NCI-H2081 treated with DMSO at 0.1 percent for 48 hours (cell line): Measurements from ENCODE around the gene TESK2.

Source experiments
- DNase-seq: peaks from one replicate; lab custom pipeline; 2025; lab: John Stamatoyannopoulos, UW

TESK2 gene

DNA sequence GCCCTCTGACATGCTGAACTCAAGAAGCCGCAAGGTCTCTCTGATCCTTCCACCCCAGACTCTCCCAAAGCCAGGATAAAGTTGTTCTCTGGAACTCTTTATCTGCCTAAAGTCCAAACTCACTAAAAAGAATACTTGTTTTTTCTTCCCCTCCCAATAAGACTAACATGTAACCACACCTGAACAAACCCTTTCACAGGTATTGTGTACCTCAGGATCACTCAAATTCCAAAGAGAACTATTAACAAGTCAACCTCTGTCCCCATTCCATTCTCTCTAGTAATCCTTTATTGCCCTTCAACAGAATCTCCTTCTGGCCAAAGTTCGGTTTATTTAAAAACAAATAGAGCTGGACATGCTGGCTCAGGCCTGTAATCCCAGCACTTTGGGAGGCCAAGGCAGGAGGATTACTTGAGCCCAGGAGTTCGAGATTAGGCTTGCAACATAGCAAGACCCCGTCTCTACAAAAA is 155.1 kb downstream of the TESK2 start:
- DNase-seq = no peak

DNA sequence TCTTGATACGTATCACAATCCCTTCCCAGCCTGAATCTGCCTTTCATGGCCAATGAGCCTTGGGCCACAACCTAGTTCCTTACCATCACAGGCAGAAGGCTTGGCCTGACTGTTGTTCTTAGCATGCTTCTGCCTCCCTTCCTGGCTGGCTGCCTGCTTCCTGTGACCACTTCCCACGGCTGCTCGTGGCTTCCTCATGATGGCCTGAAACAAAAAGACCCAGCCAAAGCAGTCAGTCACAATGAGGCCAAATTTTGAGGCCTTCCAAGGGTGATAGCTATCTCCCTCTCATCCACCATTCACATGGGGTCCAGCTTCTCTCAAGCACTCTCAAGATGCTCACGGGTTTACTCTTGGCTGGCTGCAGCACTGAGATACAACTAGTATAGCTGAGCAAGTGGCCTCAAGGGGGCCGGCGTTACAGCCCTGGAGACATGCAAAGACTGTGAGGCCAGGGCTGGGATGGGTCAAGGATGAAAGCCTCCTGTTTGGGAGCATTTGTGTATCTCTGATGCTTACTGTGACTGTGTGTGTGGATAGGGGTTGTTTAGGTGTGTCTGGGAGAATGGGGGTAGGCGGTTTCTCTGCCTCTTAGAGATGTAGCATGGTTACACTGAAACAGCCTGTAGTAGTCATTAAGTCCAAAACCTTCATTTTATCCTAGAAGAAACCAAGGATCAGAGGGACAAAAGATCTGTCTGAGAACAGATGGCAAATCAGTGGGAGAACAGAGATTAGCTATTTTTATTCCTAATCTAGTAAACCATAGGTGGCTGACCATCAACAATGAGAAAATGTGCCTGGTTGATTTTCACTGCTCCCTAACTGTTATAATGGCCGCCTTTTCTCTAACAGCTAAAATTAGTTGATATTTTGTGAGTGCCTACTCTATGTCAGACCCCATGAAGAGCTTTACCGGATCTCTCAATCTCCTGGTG is 156.4 kb downstream of the TESK2 start:
- DNase-seq = no peak

DNA sequence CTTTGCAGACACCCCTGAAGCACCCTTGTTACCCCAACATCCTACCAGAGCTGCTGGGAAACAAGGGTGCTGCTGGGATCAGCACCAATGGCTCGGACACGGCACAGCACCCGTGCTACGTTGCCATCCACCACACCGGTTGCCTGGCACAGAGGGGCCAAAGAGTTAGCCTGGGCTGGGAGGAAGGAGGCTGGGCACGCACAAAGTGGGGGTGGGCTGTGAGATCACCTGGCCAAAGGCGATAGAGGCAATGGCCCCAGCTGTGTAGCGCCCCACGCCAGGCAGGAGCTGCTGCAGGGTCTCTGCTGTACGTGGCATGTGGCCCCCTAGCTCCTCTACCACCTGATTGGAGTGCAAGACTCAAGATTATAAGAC is 158.6 kb downstream of the TESK2 start:
- DNase-seq = no peak

DNA sequence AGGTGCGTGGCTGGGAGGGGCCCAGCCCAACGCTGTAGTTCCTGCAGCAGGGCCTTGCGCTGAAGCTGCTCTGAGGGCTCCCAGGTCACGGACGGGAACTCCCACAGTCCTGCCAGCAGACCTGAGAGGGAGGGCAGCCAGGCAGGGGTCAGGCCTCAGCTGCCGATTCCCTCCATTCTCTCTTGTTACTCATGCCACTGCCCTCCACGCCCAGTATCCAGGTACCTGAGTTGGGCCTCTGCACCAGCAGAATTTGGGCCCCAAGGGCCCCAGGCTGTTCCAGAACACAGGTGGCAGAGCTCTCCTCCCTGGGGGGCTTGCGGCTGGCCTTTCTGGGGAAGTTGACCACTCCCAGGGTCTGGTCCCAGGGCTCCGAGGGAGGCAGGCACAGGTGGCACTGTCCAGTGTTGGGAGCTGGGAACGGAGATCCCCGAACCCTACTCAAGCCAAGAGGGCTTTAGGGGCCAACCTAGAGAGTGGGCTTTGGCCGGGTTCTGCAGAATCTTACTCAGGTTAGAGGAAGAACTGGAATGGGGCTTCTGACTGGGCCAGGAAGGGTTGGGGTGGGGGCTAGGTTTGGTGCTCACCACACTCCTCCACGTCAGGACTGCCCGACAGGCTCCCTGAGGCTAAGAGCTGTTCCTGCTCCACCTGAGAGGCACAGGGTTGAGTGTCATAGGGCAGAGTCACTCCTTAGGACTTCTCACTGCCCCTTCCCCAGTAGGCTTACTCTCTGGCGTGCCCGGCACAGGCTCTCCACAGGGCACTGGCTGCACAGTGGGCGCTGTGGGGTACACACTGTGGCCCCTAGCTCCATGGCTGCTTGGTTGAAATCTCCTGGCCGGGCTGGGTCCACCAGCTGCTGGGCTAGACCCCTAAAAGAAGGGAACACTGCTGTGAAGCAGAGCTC is 159.3 kb downstream of the TESK2 start:
- DNase-seq = no peak

DNA sequence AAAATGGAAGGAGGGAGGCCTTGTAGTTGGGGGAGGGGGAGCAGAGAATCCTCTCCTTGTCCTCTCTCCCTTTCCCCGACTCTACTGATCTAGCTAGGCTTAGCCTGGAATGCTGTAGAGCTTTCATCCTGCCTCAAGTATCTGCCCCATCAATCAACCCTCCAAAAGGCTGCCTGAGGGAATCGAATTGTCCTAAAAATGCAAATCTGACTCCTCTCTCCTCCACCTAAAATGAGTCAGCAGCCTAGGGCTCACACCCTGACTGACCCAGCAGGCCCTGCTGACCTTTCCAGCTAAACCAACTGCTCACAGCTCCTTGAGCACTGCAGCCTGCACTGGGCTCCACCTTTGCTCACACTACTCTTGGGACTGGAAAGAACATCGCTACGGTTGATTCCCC is 161.5 kb downstream of the TESK2 start:
- DNase-seq = no peak

DNA sequence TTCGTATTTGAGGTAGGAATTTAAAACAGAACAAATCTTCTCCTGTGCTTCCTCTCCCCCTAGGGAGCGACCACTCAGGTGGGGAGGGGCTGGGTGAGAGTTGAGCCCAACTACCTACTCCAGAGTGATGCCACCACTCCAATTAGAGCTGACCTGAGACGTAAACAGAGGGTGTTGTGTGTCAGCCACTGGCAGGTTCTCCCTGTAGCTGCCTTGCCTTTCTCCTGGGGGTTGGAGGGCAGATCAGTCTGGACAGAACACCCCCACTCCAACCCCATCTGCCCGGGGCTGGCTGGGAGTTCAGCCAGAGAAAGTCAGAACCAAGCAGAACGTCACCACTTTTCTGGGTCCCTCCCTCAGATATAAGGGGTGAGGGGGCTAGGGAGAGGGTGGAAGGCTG is 162.3 kb downstream of the TESK2 start:
- no peak for DNase-seq

DNA sequence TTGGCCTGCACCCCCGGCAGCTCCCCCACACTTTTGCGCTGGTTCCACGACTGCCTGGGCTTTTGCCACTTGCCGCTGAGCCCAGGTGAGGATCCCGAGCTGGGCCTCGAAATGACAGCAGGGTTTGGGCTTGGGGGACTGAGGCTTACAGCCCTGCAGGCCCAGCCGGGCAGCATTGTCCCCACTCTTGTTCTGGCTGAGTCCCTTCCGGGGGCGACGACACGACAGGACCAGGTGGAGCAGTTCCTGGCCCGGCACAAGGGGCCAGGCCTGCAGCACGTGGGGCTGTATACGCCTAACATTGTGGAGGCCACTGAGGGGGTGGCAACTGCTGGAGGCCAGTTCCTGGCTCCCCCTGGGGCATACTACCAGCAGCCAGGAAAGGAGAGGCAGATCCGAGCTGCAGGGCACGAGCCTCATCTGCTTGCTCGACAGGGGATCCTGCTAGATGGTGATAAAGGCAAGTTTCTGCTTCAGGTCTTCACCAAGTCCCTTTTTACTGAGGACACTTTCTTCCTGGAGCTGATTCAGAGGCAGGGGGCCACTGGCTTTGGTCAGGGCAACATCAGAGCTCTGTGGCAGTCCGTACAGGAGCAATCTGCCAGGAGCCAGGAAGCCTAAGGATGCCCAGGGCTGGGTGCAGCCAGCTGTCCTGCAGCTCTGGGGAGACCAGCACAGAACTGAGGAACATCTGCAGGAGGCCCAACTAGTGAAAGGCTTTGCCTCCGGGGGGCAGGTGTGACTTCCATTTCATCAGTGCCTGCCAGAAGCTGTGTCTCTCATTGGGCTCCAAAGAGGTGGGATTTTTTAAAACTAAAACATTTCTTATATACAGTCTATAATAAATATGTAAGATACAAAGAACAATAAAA is 163.1 kb downstream of the TESK2 start:
- DNase-seq = no peak

DNA sequence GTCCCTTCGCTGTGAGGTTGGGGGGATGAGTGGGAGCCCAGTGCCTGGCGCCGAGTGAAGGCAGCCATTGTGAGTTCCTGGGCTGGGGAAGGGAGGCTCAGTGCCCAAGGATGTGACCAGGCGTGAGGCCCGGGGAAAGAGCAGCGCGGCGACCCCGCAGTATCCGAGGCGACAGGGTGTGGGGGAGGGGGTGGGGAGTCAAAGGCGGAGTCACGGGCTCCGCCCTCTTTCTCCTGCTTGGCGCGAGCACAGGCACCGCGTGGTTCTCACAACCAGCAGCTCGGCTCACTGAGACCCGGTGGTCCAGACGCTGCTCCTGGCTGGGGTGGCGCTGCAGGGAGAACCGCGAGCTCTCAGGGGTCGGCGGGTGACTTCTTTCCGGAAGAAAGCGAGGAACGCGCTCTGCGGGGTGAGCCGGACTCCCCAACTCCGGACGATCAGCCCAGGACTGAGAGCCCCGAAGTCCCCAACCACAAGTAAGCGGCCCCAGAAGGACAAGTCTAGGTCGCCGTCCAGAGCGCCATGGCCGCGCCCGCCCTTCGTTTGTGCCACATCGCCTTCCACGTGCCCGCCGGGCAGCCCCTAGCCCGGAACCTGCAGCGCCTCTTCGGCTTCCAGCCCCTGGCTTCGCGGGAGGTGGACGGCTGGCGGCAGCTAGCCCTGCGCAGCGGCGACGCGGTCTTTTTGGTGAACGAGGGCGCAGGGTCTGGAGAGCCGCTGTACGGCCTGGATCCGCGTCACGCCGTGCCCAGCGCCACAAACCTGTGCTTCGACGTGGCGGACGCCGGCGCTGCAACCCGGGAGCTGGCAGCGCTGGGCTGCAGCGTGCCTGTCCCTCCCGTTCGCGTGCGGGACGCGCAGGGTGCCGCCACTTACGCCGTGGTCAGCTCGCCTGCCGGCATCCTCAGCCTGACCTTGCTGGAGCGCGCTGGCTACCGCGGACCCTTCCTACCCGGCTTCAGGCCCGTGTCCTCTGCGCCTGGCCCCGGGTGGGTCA is 164.0 kb downstream of the TESK2 start, which contains the start of gene HPDL:
Gene HPDL, plus strand, starts transcription at position 269 of the 997 bp plus-strand sequence. Its CDS starts 254 bp downstream, at position 523.
- no peak for DNase-seq

DNA sequence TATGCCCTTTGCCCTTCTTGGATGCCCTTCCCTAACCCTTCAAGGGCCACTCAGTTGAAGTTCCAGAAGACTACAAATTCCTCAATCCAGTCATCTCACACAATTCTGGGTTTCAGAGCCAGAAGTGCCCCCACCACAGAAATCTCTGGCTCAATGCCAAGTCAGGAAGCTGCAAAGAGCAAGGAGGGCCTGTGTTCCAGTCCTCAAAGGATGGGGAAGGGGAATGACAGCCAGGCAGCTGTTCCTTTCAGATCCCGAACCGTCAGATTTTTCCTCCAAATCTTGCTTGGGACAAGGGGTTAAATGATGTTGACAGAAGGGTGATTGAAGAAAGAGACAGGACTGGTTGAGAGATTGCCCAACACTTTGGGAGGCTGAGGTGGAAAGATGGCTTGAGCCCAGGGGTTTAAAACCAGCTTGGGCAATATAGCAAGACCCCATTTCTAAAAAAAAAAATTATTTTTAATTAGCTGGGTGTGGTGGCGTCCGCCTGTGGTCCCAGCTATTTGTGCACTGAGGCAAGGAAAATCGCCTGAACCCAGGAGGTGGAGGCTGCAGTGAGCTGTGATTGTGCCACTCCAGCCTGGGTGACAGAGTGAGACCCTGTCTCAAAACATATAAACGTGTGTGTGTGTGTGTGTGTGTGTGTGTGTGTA is 165.0 kb downstream of the TESK2 start:
- DNase-seq = no peak

DNA sequence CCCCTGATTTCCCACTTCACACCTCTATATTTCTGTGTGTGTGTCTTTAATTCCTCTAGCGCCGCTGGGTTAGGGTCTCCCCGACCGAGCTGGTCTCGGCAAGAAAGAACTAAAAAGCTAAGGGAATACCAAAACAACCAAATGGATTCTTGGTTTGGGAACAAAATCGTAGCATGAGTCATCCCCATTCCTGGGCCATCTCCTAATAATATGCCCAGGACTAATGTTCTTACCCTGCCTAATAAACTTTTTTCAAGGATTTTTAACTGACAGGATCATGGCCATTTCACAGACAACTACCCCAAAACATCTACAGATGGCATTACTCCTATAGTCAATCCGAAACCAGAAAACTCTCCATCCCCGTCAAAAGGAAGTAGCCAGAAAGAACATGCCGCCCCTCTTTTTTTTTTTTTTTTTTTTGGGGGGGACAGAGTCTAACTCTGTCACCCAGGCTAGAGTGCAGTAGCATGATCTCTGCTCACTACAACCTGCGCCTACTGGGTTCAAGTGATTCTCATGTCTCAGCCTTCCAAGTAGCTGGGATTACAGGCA is 168.4 kb downstream of the TESK2 start:
- no peak for DNase-seq

DNA sequence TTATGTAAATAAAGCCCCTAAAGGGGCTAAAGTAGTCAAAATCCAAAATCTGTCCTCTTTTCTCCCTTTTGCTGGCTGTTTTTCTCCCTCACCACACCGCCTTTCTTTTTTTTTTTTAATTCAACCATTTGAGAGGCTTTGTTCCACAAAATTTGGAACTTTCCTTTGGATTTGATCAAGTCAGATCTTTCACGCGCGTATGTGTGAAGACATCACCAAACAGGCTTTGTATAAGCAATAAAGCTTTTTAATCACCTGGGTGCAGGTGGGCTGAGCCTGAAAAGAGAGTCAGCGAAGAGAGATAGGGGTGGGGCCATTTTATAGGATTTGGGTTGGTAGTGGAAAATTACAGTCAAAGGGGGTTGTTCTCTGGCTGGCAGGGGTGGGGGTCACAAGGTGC is 169.5 kb downstream of the TESK2 start:
- no peak for DNase-seq

DNA sequence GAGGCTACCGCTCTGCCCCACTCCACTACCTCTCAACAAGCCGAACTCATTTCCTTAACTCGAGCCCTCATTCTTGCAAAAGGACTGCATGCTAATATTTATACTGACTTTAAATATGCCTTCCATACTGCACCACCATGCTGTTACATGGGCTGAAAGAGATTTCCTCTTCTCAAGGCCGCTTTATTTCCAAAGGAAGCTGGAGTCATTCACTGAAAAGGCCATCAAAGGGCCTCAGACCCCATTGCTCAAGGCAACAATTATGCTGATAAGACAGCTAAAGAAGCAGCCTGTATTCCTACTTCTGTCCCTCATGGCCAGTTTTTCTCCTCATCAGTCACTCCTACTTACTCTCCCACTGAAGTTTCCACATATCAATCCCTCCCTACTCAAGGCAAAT is 171.2 kb downstream of the TESK2 start:
- DNase-seq = no peak

DNA sequence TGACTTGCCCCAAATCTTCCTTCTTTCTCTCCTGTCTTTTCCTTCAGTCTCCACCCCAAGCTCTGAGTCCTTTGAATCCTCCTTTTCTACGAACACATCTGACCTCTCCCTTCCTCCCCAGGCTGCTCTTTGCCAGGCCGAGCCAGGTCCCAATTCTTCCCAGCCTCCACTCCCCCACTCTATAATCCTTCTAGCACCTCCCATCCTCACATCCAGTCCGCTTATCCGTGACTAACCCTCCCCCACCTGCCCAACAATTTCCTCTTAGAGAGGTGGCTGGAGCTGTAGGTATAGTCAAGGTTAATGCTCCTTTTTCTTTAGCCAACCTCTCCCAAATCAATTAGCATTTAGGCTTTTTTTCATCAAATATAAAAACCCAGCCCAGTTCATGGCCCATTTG is 173.8 kb downstream of the TESK2 start:
- DNase-seq = no peak

DNA sequence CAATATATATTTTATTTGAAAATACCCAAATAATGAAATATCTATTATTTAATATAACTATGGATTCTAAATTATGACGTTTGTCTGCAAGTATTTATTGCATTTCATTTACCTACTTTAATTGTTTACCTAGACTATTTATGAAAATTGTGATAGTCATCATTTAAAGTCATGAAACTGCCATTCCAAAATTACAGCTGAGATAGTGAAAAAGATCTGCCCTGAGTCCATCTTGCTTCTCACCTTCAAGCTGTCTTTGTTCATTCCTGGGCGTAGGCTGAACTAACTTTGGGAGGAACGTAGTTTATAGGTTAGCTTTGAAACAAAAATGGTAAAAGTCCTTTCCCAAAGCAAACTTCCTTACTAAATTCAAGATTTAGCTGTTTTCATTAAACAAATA is 176.7 kb downstream of the TESK2 start:
- DNase-seq = no peak

DNA sequence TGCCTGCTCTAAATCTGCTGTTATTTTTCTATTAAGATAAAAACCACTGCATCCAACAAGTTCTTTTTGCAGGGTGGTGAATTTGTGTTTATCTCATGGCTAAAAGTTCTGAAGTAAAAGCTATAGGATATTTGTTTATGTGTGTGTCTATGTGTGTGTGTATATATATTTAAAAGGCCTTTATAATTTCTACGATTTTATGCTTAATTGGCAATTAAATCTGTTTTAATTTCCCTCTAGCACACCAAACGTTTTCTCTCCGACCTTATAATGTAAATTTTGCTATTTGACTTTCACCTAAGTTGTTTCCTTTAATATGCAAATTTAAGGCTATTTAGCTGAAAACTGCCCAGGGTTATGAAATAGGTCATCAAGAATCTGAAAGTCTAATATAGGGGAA is 184.1 kb downstream of the TESK2 start:
- DNase-seq = no peak

DNA sequence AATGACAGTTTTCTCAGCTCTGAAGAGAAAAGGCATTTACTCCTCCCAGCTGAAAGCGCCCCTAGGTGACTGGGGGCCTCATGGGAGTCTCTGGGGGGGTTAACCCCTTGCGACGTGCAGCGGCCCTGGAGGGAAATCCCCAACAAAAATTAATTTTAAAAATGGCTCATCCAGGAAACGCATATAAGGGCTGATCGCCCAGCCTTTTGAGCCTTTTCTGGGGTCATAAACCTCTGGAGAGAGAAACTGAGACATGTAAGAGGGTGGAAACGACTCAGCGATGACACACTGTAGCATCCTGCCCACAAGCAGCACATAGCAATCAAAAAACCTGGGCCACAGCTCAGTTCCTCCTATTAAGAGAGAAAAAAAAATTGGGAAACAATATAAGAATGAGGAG is 184.6 kb downstream of the TESK2 start:
- no peak for DNase-seq

DNA sequence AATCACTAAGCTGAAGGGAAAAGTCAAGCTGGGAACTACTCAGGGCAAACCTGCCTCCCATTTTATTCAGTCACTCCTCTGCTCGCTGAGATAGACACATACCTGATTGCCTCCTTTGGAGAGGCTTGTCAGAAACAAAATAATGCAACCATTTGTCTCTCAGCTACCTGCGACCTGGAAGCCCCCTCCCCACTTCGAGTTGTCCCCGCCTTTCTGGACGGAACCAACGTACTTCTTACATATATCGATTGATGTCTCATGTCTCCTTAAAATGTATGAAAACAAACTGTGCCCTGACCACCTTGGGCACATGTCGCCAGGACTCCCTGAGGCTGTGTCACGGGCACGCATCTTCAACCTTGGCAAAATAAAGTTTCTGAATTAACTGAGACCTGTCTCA is 185.7 kb downstream of the TESK2 start:
- DNase-seq = no peak

DNA sequence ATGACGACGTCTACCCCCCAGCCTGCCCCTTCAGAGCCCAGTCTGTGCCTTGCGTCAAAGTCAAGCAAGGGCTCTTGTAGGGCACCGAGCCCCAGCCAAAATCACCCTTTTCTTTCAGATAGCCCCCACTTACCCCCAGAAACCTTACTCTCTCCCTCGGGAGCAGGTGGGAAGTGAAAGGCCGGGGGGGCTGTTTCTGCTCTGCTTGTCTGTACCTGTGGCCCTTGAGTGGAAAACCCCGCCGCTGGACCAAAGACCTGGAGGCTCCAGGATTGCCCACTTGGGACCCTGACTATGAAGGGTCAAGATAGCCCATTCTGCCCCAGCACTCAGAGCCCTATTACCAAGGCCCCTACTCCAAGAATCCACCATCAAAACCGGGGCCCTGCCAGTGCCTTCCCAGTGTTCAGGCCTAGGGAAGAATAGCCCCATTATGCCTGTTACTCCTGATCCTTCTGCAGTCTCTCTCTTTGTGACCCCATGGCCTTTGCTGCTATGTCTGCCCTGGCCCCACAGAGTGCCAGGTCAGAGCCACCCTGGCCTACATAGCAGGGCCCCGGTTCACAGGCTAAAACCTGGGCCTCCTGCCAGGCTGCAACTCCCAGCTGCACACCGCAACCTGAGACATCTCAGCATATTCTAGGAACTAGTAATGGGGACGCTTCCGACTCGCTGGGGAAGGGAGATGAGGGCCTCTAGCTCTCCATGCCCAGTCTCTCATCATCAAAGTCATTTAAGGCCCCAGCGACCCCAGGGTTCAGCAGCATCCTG is 186.5 kb downstream of the TESK2 start:
- no peak for DNase-seq
